Tibial artery (tissue), 4 donors: ENCODE measurements around the gene SEMA4G.
A peak's percentile ranks its signal among the peaks of the same experiment; 100 is the strongest.

Experiments
- DNase-seq, 2 donors: peaks; one replicate each; pipeline ENCODE4 v3.0.0-alpha.2; 2019
- H3K27ac ChIP-seq, 2 donors: fragments of 200-600 bp; sonication (generic) in 1 of 2; 1 replicate in 1 of 2; 2 replicates in 1 of 2; pipeline ENCODE4 v1.5.1; 2018 to 2019; ENCODE audit warnings: mild to moderate bottlenecking in 1 of 2
- H3K27me3 ChIP-seq, 2 donors: fragments of 200-600 bp; sonication (generic) in 1 of 2; one replicate each; pipeline versions ENCODE4 v1.5.1 to v1.6.0; 2016 to 2019
- H3K36me3 ChIP-seq, 3 donors: fragments of 200-600 bp; sonication (generic) in 2 of 3; one replicate each; pipeline ENCODE4 v1.5.1; 2016 to 2019; ENCODE audit warnings: mild to moderate bottlenecking in 2 of 3
- H3K4me1 ChIP-seq, 4 donors: fragments of 200-600 bp; sonication (generic) in 2 of 4; 1 replicate in 3 of 4; 2 replicates in 1 of 4; pipeline ENCODE4 v1.5.1; 2016 to 2019
- H3K4me3 ChIP-seq, 2 donors: fragments of 200-600 bp; sonication (generic) in 1 of 2; 1 replicate in 1 of 2; 2 replicates in 1 of 2; pipeline ENCODE4 v1.5.1; 2018 to 2019; ENCODE audit warnings: mild to moderate bottlenecking in 2 of 2
- H3K9me3 ChIP-seq, 3 donors: fragments of 200-600 bp; sonication (generic) in 1 of 3; one replicate each; pipeline ENCODE4 v1.5.1; 2016 to 2019
- intact Hi-C: fragments of 100-400 bp; cut with DNase I; formaldehyde crosslinking; loops from one replicate; pipeline ENCODE4 v1.15.0; 2023; ENCODE audit warnings: low total_unique reads
- TF ChIP-seq, protein P1 (sequence below), 2 experiments: fragments of 200-600 bp in 1 of 2; fragments of 450-650 bp in 1 of 2; IDR thresholded peaks; one replicate each; pipeline ENCODE4 v1.5.1; 2017 to 2019; ENCODE audit warnings: antibody characterized with exemption in 2 of 2, mild to moderate bottlenecking in 1 of 2, moderate library complexity in 1 of 2

SEMA4G gene

DNA sequence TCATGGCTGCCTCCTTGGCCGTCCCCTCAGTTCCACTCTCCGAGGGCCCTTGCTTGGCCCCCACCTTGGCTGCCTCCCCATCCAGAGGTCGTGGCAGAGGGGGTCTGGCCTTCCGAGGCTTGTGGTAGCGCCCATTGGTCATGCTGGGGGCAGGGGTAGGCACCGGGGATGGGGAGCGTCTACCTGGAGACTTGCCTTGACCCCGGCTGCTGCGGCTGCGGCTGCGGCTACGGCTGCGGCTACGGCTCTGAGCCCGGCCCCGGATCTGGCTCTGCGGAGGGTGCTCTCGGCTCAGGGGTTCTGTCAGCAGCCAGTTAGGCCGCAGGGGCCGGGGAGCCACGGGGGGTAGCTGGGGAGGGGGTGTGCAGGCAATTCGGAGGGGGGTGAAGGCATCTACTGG lies 41.0 kb downstream of the SEMA4G start:
- peaks cover 0 to 30% (median 17%) of the 10 kb centered on the region in 4 donors for H3K4me1 ChIP-seq
- no peak for DNase-seq
- peaks cover 17 to 22% (median 22%) of the 10 kb centered on the region in 3 donors for H3K36me3 ChIP-seq
- TF ChIP-seq, protein P1, sequence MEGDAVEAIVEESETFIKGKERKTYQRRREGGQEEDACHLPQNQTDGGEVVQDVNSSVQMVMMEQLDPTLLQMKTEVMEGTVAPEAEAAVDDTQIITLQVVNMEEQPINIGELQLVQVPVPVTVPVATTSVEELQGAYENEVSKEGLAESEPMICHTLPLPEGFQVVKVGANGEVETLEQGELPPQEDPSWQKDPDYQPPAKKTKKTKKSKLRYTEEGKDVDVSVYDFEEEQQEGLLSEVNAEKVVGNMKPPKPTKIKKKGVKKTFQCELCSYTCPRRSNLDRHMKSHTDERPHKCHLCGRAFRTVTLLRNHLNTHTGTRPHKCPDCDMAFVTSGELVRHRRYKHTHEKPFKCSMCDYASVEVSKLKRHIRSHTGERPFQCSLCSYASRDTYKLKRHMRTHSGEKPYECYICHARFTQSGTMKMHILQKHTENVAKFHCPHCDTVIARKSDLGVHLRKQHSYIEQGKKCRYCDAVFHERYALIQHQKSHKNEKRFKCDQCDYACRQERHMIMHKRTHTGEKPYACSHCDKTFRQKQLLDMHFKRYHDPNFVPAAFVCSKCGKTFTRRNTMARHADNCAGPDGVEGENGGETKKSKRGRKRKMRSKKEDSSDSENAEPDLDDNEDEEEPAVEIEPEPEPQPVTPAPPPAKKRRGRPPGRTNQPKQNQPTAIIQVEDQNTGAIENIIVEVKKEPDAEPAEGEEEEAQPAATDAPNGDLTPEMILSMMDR (IDR thresholded peaks at IDR 0.05): no peak
- H3K27me3 ChIP-seq: no peaks in the 10 kb centered on the region
- H3K9me3 ChIP-seq: no peaks in the 10 kb centered on the region
- intact Hi-C loops: no loop called here
- no peak overlapping the region for H3K27ac ChIP-seq
- H3K4me3 ChIP-seq: no peak overlapping the region

GRCh38 chr10:101011517-101012423 lies 42.5 kb downstream of the SEMA4G start:
- DNase-seq: no peak
- Histone ChIP-seq H3K27me3 (peaks cover 0 to 13% of the 10 kb centered on the region in 2 donors), H3K4me1 (peaks cover 0 to 30% (median 17%) of the 10 kb centered on the region in 4 donors), H3K27ac (peak overlapping the region; percentile 31 to 60), H3K36me3 (peaks cover 2 to 8% (median 7%) of the 10 kb centered on the region in 3 donors), H3K4me3 (no peak overlapping the region), H3K9me3 (no peaks in the 10 kb centered on the region)
- TF ChIP-seq, protein P1 (IDR thresholded peaks at IDR 0.05): peak in 1 of 2 experiments; percentile 10
- intact Hi-C loops: no loop called here

DNA sequence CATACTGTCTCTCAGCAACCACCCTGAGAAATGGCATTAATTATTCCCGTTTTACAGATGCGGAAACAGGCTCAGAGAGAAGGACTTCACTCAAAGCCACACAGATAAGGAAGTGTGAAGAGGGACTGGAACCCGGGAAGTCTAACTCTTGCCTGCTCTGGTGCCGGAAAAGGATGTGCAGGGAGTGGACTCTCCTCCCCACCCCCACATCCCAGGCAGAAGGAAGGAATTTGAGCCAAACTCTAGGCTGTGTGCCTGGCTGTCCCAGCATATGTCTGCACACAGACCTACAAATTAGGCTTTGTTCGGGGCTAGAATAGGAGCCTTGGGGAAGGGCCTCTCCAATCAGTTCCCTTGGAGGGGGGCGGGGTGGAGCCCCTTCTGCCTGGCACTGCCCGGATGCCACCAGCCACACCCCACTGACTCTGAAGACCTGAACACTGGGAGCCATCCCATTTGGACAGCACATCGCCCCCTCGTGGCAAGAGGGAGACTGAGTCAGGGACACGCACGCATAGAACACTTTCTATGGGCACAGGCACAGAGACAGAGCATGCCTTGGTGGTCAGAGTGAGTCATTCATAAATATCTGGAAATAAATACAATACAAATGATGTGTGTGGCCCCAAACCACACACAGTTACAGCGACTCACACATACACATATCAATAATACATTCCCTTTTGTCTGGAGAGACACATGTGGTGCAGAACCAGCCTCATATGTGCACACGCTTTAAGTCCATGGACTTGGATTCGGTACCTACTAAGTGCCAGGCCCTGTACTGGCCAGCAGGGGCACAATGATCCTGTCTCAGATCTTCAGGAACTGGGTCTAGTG lies 43.4 kb downstream of the SEMA4G start:
- peak; percentile 90 to 92 for DNase-seq
- intact Hi-C loops: no loop called here
- TF ChIP-seq, protein P1 (IDR thresholded peaks at IDR 0.05): peak; percentile 94 to 97
- no peaks in the 10 kb centered on the region for H3K36me3 ChIP-seq
- H3K4me3 ChIP-seq: no peak overlapping the region
- no peaks in the 10 kb centered on the region for H3K9me3 ChIP-seq
- peak overlapping the region; percentile 31 to 60 for H3K27ac ChIP-seq
- H3K27me3 ChIP-seq: peaks cover 0 to 20% of the 10 kb centered on the region in 2 donors
- H3K4me1 ChIP-seq: peaks cover 0 to 25% (median 17%) of the 10 kb centered on the region in 4 donors

- Histone ChIP-seq H3K36me3 (no peaks in the 10 kb centered on the region), H3K27ac (peak overlapping the region; percentile 20 to 60), H3K4me1 (peaks cover 0 to 20% (median 15%) of the 10 kb centered on the region in 4 donors), H3K4me3 (no peak overlapping the region), H3K9me3 (no peaks in the 10 kb centered on the region), H3K27me3 (peaks cover 0 to 25% of the 10 kb centered on the region in 2 donors)
- TF ChIP-seq, protein P1 (IDR thresholded peaks at IDR 0.05): no peak
- DNase-seq: no peak
- intact Hi-C loops: no loop called here
Measured at GRCh38 chr10:101013365-101013825, 44.1 kb downstream of the SEMA4G start.

- no peak overlapping the region for H3K4me3 ChIP-seq
- peaks cover 0 to 31% of the 10 kb centered on the region in 2 donors for H3K27me3 ChIP-seq
- TF ChIP-seq, protein P1 (IDR thresholded peaks at IDR 0.05): peak; percentile 91 to 96
- DNase-seq: peak; percentile 80 to 89
- H3K4me1 ChIP-seq: peaks cover 0 to 24% (median 21%) of the 10 kb centered on the region in 4 donors
- no peaks in the 10 kb centered on the region for H3K36me3 ChIP-seq
- no peak overlapping the region for H3K27ac ChIP-seq
- no peaks in the 10 kb centered on the region for H3K9me3 ChIP-seq
- intact Hi-C loops: loop anchor here (2.0 kb wide), 1 partner anchor 20 kb away; no protein-coding TSS in a partner anchor
Measured at GRCh38 chr10:101014230-101014884, 45.1 kb downstream of the SEMA4G start.
